ENCODE data around the gene ANP32B. TPM values are rescaled to one million over a fixed set of nuclear protein-coding genes. Genes with fewer than 3 reads are reported as not detected.
"Not testable (repeated sequence)": the region's sequence is repeated elsewhere in the genome, so short reads cannot be mapped to it uniquely, and the experiment has no call there.

ANP32B gene
- total RNA-seq, 3 donors from 2014 or later: 37.0 to 54.7 (median 44.0) TPM

GRCh38 chr9:98018347-98018746 lies 35.2 kb downstream of the ANP32B start:
- Histone ChIP-seq H3K27me3 (no peaks in the 10 kb centered on the region), H3K4me3 (no peak overlapping the region), H3K9me3 (no peaks in the 10 kb centered on the region), H3K4me1 (no peaks in the 10 kb centered on the region), H3K36me3 (no peaks in the 10 kb centered on the region), H3K27ac (no peak overlapping the region)
- TF ChIP-seq POLR2A (IDR thresholded peaks at IDR 0.05) (no peak), POLR2AphosphoS5 (IDR thresholded peaks at IDR 0.05) (no peak)
- TF ChIP-seq, protein P1, sequence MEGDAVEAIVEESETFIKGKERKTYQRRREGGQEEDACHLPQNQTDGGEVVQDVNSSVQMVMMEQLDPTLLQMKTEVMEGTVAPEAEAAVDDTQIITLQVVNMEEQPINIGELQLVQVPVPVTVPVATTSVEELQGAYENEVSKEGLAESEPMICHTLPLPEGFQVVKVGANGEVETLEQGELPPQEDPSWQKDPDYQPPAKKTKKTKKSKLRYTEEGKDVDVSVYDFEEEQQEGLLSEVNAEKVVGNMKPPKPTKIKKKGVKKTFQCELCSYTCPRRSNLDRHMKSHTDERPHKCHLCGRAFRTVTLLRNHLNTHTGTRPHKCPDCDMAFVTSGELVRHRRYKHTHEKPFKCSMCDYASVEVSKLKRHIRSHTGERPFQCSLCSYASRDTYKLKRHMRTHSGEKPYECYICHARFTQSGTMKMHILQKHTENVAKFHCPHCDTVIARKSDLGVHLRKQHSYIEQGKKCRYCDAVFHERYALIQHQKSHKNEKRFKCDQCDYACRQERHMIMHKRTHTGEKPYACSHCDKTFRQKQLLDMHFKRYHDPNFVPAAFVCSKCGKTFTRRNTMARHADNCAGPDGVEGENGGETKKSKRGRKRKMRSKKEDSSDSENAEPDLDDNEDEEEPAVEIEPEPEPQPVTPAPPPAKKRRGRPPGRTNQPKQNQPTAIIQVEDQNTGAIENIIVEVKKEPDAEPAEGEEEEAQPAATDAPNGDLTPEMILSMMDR (IDR thresholded peaks at IDR 0.05): no peak
- intact Hi-C loops (cut with DNase I; ENCODE audit: low total_unique reads): no loop called here
- no peak for DNase-seq (ENCODE audit: low spot score in 2 of 2)

- Histone ChIP-seq H3K4me1 (no peaks in the 10 kb centered on the region), H3K36me3 (no peaks in the 10 kb centered on the region), H3K4me3 (no peak overlapping the region), H3K27me3 (no peaks in the 10 kb centered on the region), H3K27ac (no peak overlapping the region), H3K9me3 (no peaks in the 10 kb centered on the region)
- intact Hi-C loops (cut with DNase I; ENCODE audit: low total_unique reads): no loop called here
- TF ChIP-seq POLR2A (IDR thresholded peaks at IDR 0.05): no peak
- TF ChIP-seq, protein P1 (IDR thresholded peaks at IDR 0.05): no peak
- TF ChIP-seq POLR2AphosphoS5 (IDR thresholded peaks at IDR 0.05): no peak
- DNase-seq (ENCODE audit: low spot score in 2 of 2): no peak
These were observed 36.0 kb downstream of the ANP32B start for GRCh38 chr9:98019098-98019497.

- DNase-seq (ENCODE audit: low spot score in 2 of 2); H3K27me3 ChIP-seq; H3K27ac ChIP-seq; H3K36me3 ChIP-seq; H3K9me3 ChIP-seq; H3K4me1 ChIP-seq; intact Hi-C loops (cut with DNase I; ENCODE audit: low total_unique reads); H3K4me3 ChIP-seq: not testable (repeated sequence)
These were observed 36.7 kb downstream of the ANP32B start for GRCh38 chr9:98019869-98020268.

- Histone ChIP-seq H3K36me3 (no peaks in the 10 kb centered on the region), H3K27me3 (no peaks in the 10 kb centered on the region), H3K4me1 (no peaks in the 10 kb centered on the region), H3K27ac (no peak overlapping the region), H3K9me3 (no peaks in the 10 kb centered on the region), H3K4me3 (no peak overlapping the region)
- TF ChIP-seq, protein P1 (IDR thresholded peaks at IDR 0.05): no peak
- TF ChIP-seq POLR2AphosphoS5 (IDR thresholded peaks at IDR 0.05): no peak
- no peak for TF ChIP-seq POLR2A (IDR thresholded peaks at IDR 0.05)
- no peak for DNase-seq (ENCODE audit: low spot score in 2 of 2)
- intact Hi-C loops (cut with DNase I; ENCODE audit: low total_unique reads): no loop called here
These were observed 37.5 kb downstream of the ANP32B start for GRCh38 chr9:98020476-98021145.

DNA sequence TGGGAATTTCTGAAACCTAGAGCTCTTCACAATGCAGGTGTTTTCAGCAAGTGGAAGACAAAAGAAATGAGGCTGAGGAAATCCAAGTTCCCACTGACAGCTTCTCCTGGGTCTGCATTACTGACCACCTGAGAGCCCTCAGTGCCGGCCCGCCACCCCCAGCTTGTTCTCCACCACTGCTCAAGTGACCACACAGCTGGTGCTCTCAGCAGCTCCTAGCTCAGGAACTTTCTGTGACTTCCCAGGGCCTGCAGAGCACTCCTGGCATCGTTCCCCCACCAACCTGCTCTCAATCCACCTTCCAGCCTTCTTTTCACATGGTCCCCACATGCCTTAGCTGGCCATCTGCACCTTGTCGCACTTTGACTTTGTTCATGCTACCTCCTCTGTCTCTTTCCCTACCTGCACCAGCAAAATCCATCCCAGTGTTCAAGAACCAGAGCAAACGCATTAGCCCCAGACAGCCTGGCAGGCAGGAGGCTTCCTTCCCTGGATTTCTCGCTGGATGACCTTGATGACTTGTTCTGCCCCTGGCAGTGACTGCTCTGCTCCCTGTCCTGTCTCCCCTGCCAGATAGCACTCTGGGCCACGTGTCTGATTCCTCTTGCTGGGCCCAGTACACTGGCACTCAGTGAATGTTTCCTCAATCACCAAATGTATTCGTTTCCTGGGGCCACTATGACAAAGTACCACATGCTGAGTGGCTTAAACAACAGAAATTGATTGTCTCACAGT lies 38.3 kb downstream of the ANP32B start:
- no peak for DNase-seq (ENCODE audit: low spot score in 2 of 2)
- TF ChIP-seq POLR2A (IDR thresholded peaks at IDR 0.05) (no peak), POLR2AphosphoS5 (IDR thresholded peaks at IDR 0.05) (no peak)
- no peaks in the 10 kb centered on the region for H3K4me1 ChIP-seq
- no peak overlapping the region for H3K4me3 ChIP-seq
- H3K36me3 ChIP-seq: no peaks in the 10 kb centered on the region
- no peaks in the 10 kb centered on the region for H3K9me3 ChIP-seq
- no peaks in the 10 kb centered on the region for H3K27me3 ChIP-seq
- intact Hi-C loops (cut with DNase I; ENCODE audit: low total_unique reads): no loop called here
- no peak overlapping the region for H3K27ac ChIP-seq

DNA sequence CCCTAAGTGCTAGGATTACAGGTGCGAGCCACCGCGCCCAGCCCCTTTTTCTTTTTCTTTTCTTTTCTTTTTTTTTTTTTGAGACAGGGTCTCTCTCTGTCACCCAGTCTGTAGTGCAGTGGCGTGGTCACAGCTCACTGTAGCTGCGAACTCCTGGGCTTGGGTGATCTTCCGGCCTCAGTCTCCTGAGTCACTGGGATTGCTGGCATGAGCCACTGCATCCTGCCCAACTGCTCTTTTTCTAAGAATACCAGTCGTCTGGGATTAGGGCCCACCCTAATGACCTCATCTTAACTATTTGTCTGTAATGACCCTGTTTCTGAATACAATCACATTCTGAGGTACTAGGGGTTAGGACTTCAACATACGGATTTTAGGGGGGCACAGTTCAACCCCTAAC lies 39.3 kb downstream of the ANP32B start:
- H3K27ac ChIP-seq: no peak overlapping the region
- H3K9me3 ChIP-seq: no peaks in the 10 kb centered on the region
- TF ChIP-seq POLR2AphosphoS5 (IDR thresholded peaks at IDR 0.05): no peak
- TF ChIP-seq POLR2A (IDR thresholded peaks at IDR 0.05): no peak
- TF ChIP-seq, protein P1 (IDR thresholded peaks at IDR 0.05): no peak
- no peaks in the 10 kb centered on the region for H3K27me3 ChIP-seq
- no peaks in the 10 kb centered on the region for H3K36me3 ChIP-seq
- DNase-seq (ENCODE audit: low spot score in 2 of 2): no peak
- intact Hi-C loops (cut with DNase I; ENCODE audit: low total_unique reads): no loop called here
- H3K4me3 ChIP-seq: no peak overlapping the region
- H3K4me1 ChIP-seq: no peaks in the 10 kb centered on the region
